HEK293 (cell line): ENCODE data around the gene CDKAL1.

Experiments
- BCL11B ChIP-seq: fragments of 450-650 bp; formaldehyde crosslinking; IDR thresholded peaks from 2 replicates; pipeline ENCODE4 v1.5.1; 2016; ENCODE audit warnings: low read depth, missing biosample characterization, missing genetic modification characterization
- GLI2 ChIP-seq: fragments of 450-650 bp; formaldehyde crosslinking; IDR thresholded peaks from 2 replicates; pipeline ENCODE4; 2017; ENCODE audit warnings: missing biosample characterization, missing genetic modification characterization, low read depth, borderline replicate concordance
- GLIS2 ChIP-seq: fragments of 450-650 bp; formaldehyde crosslinking; IDR thresholded peaks from 2 replicates; pipeline ENCODE4 v1.5.1; 2016; ENCODE audit warnings: missing biosample characterization, missing genetic modification characterization
- HOXA7 ChIP-seq: sonication (generic); formaldehyde crosslinking; IDR thresholded peaks from 2 replicates; pipeline ENCODE4 v1.8.1; 2022; ENCODE audit warnings: missing genetic modification reagents, borderline replicate concordance
- KLF10 ChIP-seq: fragments of 450-650 bp; IDR thresholded peaks from 2 replicates; pipeline ENCODE4 v1.5.1; 2018; ENCODE audit warnings: missing biosample characterization, mild to moderate bottlenecking, missing genetic modification characterization
- KLF7 ChIP-seq: fragments of 450-650 bp; formaldehyde crosslinking; IDR thresholded peaks from 2 replicates; pipeline ENCODE4 v1.5.1; 2016; ENCODE audit warnings: missing biosample characterization, missing genetic modification characterization, borderline replicate concordance
- OVOL3 ChIP-seq: fragments of 450-650 bp; formaldehyde crosslinking; IDR thresholded peaks from 2 replicates; pipeline ENCODE4 v1.5.1; 2016; ENCODE audit warnings: missing biosample characterization, missing genetic modification characterization
- YY2 ChIP-seq: fragments of 450-650 bp; formaldehyde crosslinking; IDR thresholded peaks from 2 replicates; pipeline ENCODE4 v1.5.1; 2016; ENCODE audit warnings: missing biosample characterization, missing genetic modification characterization
- ZBTB1 ChIP-seq: fragments of 450-650 bp; formaldehyde crosslinking; IDR thresholded peaks from 2 replicates; pipeline ENCODE4 v1.5.1; 2016; ENCODE audit warnings: missing biosample characterization, missing genetic modification characterization
- ZNF146 ChIP-seq: fragments of 450-650 bp; formaldehyde crosslinking; IDR thresholded peaks from 2 replicates; pipeline ENCODE4 v1.5.1; 2016; ENCODE audit warnings: missing biosample characterization, missing genetic modification characterization
- ZNF211 ChIP-seq: fragments of 450-650 bp; formaldehyde crosslinking; IDR thresholded peaks from 2 replicates; pipeline ENCODE4 v1.5.1; 2016; ENCODE audit warnings: low read depth, missing biosample characterization, missing genetic modification characterization
- ZNF214 ChIP-seq: fragments of 450-650 bp; formaldehyde crosslinking; IDR thresholded peaks from 2 replicates; pipeline ENCODE4 v1.5.1; 2017; ENCODE audit warnings: missing biosample characterization, mild to moderate bottlenecking, missing genetic modification characterization, borderline replicate concordance
- ZNF221 ChIP-seq: fragments of 450-650 bp; formaldehyde crosslinking; IDR thresholded peaks from 2 replicates; pipeline ENCODE4 v1.5.1; 2017; ENCODE audit warnings: missing biosample characterization, missing genetic modification characterization, borderline replicate concordance
- ZNF239 ChIP-seq: fragments of 450-650 bp; formaldehyde crosslinking; IDR thresholded peaks from 2 replicates; pipeline ENCODE4 v1.5.1; 2016; ENCODE audit warnings: missing biosample characterization, missing genetic modification characterization
- ZNF24 ChIP-seq: fragments of 450-650 bp; formaldehyde crosslinking; IDR thresholded peaks from 2 replicates; pipeline ENCODE4 v1.5.1; 2016; ENCODE audit warnings: missing biosample characterization, missing genetic modification characterization
- ZNF341 ChIP-seq: fragments of 450-650 bp; formaldehyde crosslinking; IDR thresholded peaks from 2 replicates; pipeline ENCODE4; 2016; ENCODE audit warnings: low read depth, missing biosample characterization, missing genetic modification characterization
- ZNF391 ChIP-seq: fragments of 450-650 bp; formaldehyde crosslinking; IDR thresholded peaks from 2 replicates; pipeline ENCODE4 v1.5.1; 2016; ENCODE audit warnings: low read depth, missing biosample characterization, missing genetic modification characterization, borderline replicate concordance
- ZNF558 ChIP-seq: fragments of 450-650 bp; formaldehyde crosslinking; IDR thresholded peaks from 2 replicates; pipeline ENCODE4 v1.5.1; 2016; ENCODE audit warnings: missing biosample characterization, missing genetic modification characterization
- ZNF596 ChIP-seq: fragments of 450-650 bp; IDR thresholded peaks from 2 replicates; pipeline ENCODE4 v1.5.0; 2018; ENCODE audit warnings: missing biosample characterization, mild to moderate bottlenecking, missing genetic modification characterization, moderate library complexity
- ZNF629 ChIP-seq: fragments of 450-650 bp; formaldehyde crosslinking; IDR thresholded peaks from 2 replicates; pipeline ENCODE4 v1.5.1; 2017; ENCODE audit warnings: missing biosample characterization, missing genetic modification characterization
- ZNF747 ChIP-seq: fragments of 450-650 bp; formaldehyde crosslinking; IDR thresholded peaks from 2 replicates; pipeline ENCODE4 v1.5.1; 2016; ENCODE audit warnings: missing biosample characterization, missing genetic modification characterization
- ZXDB ChIP-seq: fragments of 450-650 bp; formaldehyde crosslinking; IDR thresholded peaks from 2 replicates; pipeline ENCODE4 v1.5.1; 2016; ENCODE audit warnings: missing biosample characterization, missing genetic modification characterization
- TF ChIP-seq, protein P1 (sequence below): fragments of 450-650 bp; formaldehyde crosslinking; IDR thresholded peaks from 2 replicates; pipeline ENCODE4 v1.5.1; 2016; ENCODE audit warnings: missing biosample characterization, missing genetic modification characterization
- TF ChIP-seq, protein P2 (sequence below): fragments of 450-650 bp; formaldehyde crosslinking; IDR thresholded peaks from 2 replicates; pipeline ENCODE4 v1.5.1; 2017; ENCODE audit warnings: missing biosample characterization, missing genetic modification characterization
- TF ChIP-seq, protein P3 (sequence below): fragments of 450-650 bp; formaldehyde crosslinking; IDR thresholded peaks from 2 replicates; pipeline ENCODE4 v1.5.1; 2016; ENCODE audit warnings: missing biosample characterization, missing genetic modification characterization
- TF ChIP-seq, protein P4 (sequence below): fragments of 450-650 bp; formaldehyde crosslinking; IDR thresholded peaks from 2 replicates; pipeline ENCODE4 v1.5.1; 2017; ENCODE audit warnings: missing biosample characterization, missing genetic modification characterization
- TF ChIP-seq, protein P5 (sequence below): fragments of 450-650 bp; formaldehyde crosslinking; conservative IDR thresholded peaks from 2 replicates; pipeline ENCODE4 v1.5.1; 2016; ENCODE audit warnings: low read depth, missing biosample characterization, missing genetic modification characterization
- TF ChIP-seq, protein P6 (sequence below): fragments of 450-650 bp; formaldehyde crosslinking; IDR thresholded peaks from 2 replicates; pipeline ENCODE4 v1.5.1; 2016; ENCODE audit warnings: missing biosample characterization, missing genetic modification characterization

CDKAL1 gene

DNA sequence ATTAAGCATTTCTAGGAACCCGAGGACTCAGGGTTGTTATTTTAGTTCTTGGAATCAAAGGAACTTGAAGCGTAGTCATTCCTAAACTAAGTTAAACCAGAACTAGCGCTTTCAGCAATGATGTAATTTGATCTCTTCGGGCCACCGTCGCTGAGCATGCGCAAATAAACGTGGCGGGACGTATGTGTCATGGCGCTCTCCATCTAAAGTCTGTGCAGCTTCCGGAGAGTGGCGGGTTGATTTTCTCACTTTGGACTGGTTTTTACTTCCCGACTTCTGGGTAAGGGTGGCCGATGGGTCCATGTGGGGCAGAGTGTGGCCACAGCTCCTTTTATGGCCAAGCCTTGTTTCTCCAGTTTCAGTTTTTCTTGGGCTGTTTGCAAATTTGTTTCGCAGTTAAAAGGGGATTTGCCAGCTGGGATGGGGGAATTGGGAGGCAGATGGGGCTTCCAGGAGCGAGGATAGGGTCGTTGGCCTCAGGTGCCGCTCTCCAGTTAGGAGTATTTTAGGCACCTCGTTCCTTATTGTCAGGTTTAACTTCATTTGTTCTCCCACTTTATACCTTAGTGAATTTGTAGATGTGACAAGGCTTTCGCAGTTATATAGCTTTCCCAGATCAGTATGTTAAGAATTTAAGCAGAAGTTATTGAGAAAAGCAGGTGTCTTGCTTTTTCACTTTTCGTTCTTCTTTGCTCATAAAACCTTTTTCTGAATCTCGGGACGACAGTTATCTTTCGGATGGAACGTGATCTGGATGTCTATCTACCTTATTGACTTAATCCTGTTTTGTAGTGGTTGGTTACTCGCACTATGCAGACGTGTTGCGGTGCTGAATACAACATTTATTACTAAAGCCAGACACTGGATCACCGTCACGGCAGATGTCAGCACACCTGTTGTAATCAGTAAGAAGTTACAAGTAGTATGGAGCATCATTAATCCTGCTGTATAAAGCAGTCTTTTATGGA is at the start of gene CDKAL1 (continued):
- TF ChIP-seq ZNF391 (peak; percentile 57; the same call in 1 of the 2 replicates), GLI2 (no peak), ZNF214 (tag by site-specific recombination) (no peak), ZBTB1 (tag by site-specific recombination) (no peak), ZNF596 (tag by site-specific recombination) (no peak), ZNF239 (tag by site-specific recombination) (no peak), ZNF146 (tag by site-specific recombination) (no peak), ZNF211 (no peak), HOXA7 (CRISPR knock-in tag) (no peak), OVOL3 (tag by site-specific recombination) (no peak), ZNF558 (0 out of 2 replicates have a peak, but pooled peaks have one; percentile 3), BCL11B (tag by site-specific recombination) (no peak), ZNF747 (tag by site-specific recombination) (no peak), ZNF221 (tag by site-specific recombination) (no peak), ZNF24 (tag by site-specific recombination) (no peak), ZXDB (tag by site-specific recombination) (peak; percentile 59; the same call in 1 of the 2 replicates), ZNF629 (tag by site-specific recombination) (peak; percentile 50; the same call in 1 of the 2 replicates), KLF10 (tag by site-specific recombination) (no peak), KLF7 (no peak), GLIS2 (tag by site-specific recombination) (no peak), YY2 (tag by site-specific recombination) (peak; percentile 79), ZNF341 (tag by site-specific recombination) (no peak)
- TF ChIP-seq, protein P1, sequence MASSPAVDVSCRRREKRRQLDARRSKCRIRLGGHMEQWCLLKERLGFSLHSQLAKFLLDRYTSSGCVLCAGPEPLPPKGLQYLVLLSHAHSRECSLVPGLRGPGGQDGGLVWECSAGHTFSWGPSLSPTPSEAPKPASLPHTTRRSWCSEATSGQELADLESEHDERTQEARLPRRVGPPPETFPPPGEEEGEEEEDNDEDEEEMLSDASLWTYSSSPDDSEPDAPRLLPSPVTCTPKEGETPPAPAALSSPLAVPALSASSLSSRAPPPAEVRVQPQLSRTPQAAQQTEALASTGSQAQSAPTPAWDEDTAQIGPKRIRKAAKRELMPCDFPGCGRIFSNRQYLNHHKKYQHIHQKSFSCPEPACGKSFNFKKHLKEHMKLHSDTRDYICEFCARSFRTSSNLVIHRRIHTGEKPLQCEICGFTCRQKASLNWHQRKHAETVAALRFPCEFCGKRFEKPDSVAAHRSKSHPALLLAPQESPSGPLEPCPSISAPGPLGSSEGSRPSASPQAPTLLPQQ (tag by site-specific recombination): no peak
- TF ChIP-seq, protein P2, sequence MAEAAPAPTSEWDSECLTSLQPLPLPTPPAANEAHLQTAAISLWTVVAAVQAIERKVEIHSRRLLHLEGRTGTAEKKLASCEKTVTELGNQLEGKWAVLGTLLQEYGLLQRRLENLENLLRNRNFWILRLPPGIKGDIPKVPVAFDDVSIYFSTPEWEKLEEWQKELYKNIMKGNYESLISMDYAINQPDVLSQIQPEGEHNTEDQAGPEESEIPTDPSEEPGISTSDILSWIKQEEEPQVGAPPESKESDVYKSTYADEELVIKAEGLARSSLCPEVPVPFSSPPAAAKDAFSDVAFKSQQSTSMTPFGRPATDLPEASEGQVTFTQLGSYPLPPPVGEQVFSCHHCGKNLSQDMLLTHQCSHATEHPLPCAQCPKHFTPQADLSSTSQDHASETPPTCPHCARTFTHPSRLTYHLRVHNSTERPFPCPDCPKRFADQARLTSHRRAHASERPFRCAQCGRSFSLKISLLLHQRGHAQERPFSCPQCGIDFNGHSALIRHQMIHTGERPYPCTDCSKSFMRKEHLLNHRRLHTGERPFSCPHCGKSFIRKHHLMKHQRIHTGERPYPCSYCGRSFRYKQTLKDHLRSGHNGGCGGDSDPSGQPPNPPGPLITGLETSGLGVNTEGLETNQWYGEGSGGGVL (tag by site-specific recombination): no peak
- TF ChIP-seq, protein P3, sequence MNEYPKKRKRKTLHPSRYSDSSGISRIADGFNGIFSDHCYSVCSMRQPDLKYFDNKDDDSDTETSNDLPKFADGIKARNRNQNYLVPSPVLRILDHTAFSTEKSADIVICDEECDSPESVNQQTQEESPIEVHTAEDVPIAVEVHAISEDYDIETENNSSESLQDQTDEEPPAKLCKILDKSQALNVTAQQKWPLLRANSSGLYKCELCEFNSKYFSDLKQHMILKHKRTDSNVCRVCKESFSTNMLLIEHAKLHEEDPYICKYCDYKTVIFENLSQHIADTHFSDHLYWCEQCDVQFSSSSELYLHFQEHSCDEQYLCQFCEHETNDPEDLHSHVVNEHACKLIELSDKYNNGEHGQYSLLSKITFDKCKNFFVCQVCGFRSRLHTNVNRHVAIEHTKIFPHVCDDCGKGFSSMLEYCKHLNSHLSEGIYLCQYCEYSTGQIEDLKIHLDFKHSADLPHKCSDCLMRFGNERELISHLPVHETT (tag by site-specific recombination): peak; percentile 57; the same call in 1 of the 2 replicates
- TF ChIP-seq, protein P4, sequence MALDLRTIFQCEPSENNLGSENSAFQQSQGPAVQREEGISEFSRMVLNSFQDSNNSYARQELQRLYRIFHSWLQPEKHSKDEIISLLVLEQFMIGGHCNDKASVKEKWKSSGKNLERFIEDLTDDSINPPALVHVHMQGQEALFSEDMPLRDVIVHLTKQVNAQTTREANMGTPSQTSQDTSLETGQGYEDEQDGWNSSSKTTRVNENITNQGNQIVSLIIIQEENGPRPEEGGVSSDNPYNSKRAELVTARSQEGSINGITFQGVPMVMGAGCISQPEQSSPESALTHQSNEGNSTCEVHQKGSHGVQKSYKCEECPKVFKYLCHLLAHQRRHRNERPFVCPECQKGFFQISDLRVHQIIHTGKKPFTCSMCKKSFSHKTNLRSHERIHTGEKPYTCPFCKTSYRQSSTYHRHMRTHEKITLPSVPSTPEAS: no peak
- TF ChIP-seq, protein P5, sequence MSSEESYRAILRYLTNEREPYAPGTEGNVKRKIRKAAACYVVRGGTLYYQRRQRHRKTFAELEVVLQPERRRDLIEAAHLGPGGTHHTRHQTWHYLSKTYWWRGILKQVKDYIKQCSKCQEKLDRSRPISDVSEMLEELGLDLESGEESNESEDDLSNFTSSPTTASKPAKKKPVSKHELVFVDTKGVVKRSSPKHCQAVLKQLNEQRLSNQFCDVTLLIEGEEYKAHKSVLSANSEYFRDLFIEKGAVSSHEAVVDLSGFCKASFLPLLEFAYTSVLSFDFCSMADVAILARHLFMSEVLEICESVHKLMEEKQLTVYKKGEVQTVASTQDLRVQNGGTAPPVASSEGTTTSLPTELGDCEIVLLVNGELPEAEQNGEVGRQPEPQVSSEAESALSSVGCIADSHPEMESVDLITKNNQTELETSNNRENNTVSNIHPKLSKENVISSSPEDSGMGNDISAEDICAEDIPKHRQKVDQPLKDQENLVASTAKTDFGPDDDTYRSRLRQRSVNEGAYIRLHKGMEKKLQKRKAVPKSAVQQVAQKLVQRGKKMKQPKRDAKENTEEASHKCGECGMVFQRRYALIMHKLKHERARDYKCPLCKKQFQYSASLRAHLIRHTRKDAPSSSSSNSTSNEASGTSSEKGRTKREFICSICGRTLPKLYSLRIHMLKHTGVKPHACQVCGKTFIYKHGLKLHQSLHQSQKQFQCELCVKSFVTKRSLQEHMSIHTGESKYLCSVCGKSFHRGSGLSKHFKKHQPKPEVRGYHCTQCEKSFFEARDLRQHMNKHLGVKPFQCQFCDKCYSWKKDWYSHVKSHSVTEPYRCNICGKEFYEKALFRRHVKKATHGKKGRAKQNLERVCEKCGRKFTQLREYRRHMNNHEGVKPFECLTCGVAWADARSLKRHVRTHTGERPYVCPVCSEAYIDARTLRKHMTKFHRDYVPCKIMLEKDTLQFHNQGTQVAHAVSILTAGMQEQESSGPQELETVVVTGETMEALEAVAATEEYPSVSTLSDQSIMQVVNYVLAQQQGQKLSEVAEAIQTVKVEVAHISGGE (tag by site-specific recombination): 0 out of 2 replicates have a peak, but pooled peaks have one; percentile 22
- TF ChIP-seq, protein P6, sequence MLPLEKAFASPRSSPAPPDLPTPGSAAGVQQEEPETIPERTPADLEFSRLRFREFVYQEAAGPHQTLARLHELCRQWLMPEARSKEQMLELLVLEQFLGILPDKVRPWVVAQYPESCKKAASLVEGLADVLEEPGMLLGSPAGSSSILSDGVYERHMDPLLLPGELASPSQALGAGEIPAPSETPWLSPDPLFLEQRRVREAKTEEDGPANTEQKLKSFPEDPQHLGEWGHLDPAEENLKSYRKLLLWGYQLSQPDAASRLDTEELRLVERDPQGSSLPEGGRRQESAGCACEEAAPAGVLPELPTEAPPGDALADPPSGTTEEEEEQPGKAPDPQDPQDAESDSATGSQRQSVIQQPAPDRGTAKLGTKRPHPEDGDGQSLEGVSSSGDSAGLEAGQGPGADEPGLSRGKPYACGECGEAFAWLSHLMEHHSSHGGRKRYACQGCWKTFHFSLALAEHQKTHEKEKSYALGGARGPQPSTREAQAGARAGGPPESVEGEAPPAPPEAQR (tag by site-specific recombination): no peak
